ENCODE results near the gene SLC37A4. TPM values are rescaled to one million over a fixed set of nuclear protein-coding genes. Genes with fewer than 3 reads are reported as not detected.

SLC37A4 gene
- total RNA-seq, 1 experiment from 2014 or later = 54.5 TPM

GRCh38 chr11:119052163-119052814, 21.6 kb upstream of the SLC37A4 start (continued):
- TF ChIP-seq ZNF423 (CRISPR knock-in tag; IDR thresholded peaks at IDR 0.05) (no peak), PREB (CRISPR knock-in tag; IDR thresholded peaks at IDR 0.05; ENCODE audit: borderline replicate concordance) (no peak), PRDM15 (CRISPR knock-in tag; IDR thresholded peaks at IDR 0.05) (no peak), E2F5 (CRISPR knock-in tag; IDR thresholded peaks at IDR 0.05) (no peak), NFYB (CRISPR knock-in tag; conservative IDR thresholded peaks at IDR 0.05; ENCODE audit: low read depth) (no peak), ZNF512 (CRISPR knock-in tag; IDR thresholded peaks at IDR 0.05; ENCODE audit: borderline replicate concordance) (no peak), JUN (CRISPR knock-in tag; IDR thresholded peaks at IDR 0.05) (no peak), MAX (CRISPR knock-in tag; IDR thresholded peaks at IDR 0.05) (no peak), JAZF1 (CRISPR knock-in tag; IDR thresholded peaks at IDR 0.05) (no peak), ERG (CRISPR knock-in tag; IDR thresholded peaks at IDR 0.05) (no peak), ETV6 (CRISPR knock-in tag; IDR thresholded peaks at IDR 0.05) (no peak), ZMAT4 (CRISPR knock-in tag; IDR thresholded peaks at IDR 0.05) (no peak)

- no peak overlapping the region for H3K4me3 Mint-ChIP-seq
- peaks cover 83% of the 10 kb centered on the region for H3K36me3 Mint-ChIP-seq
- ChIA-PET CTCF (no interaction called here), POLR2A (interaction anchor here (1.1 kb wide), 1 partner anchor 48 kb away, joined by 3 read pairs; no protein-coding TSS in a partner anchor)
- ATAC-seq = no peak
- H3K27ac Mint-ChIP-seq = no peak overlapping the region
- no peaks in the 10 kb centered on the region for H3K9me3 Mint-ChIP-seq
- H3K4me1 Mint-ChIP-seq = peaks cover 9% of the 10 kb centered on the region
- DNase-seq (ENCODE audit: low spot score) = no peak
- H3K27me3 Mint-ChIP-seq (ENCODE audit: low read depth) = no peaks in the 10 kb centered on the region
- no peak for TF ChIP-seq ATF2 (CRISPR knock-in tag; IDR thresholded peaks at IDR 0.05; ENCODE audit: borderline replicate concordance, low read depth)
- no peak for TF ChIP-seq TCF7 (CRISPR knock-in tag; IDR thresholded peaks at IDR 0.05; ENCODE audit: low read depth)
- no peak for TF ChIP-seq CREB1 (CRISPR knock-in tag; IDR thresholded peaks at IDR 0.05)
- TF ChIP-seq MLX (CRISPR knock-in tag; IDR thresholded peaks at IDR 0.05) = no peak
- TF ChIP-seq ARID4B (CRISPR knock-in tag; IDR thresholded peaks at IDR 0.05; ENCODE audit: borderline replicate concordance) = no peak
- no peak for TF ChIP-seq NFE2L1 (CRISPR knock-in tag; IDR thresholded peaks at IDR 0.05)
Observed at GRCh38 chr11:119051440-119052162, 20.9 kb upstream of the SLC37A4 start.
